Upper lobe of left lung (tissue), 4 donors: Measurements from ENCODE around the gene CD44.

Source experiments
- CTCF ChIP-seq, 6 experiments: fragments of 450-650 bp in 4 of 6; fragments of 200-600 bp in 2 of 6; sonication (generic) in 2 of 6; IDR thresholded peaks; one replicate each; pipeline ENCODE4 v1.5.1; 2016 to 2019; ENCODE audit warnings: antibody characterized with exemption in 6 of 6
- POLR2A ChIP-seq, 4 donors: fragments of 450-650 bp; IDR thresholded peaks; one replicate each; pipeline ENCODE4 v1.5.1; 2016 to 2017; ENCODE audit warnings: antibody characterized with exemption in 4 of 4, mild to moderate bottlenecking in 2 of 4
- POLR2AphosphoS5 ChIP-seq, 2 donors: sonication (generic); formaldehyde crosslinking; IDR thresholded peaks; one replicate each; pipeline ENCODE4 v1.5.1; 2017; ENCODE audit warnings: antibody characterized with exemption in 2 of 2

GRCh38 chr11:35160246-35160824 lies 21.4 kb downstream of the CD44 start:
- no peak for TF ChIP-seq POLR2A (IDR thresholded peaks at IDR 0.05)
- TF ChIP-seq CTCF (IDR thresholded peaks at IDR 0.05): no peak
- TF ChIP-seq POLR2AphosphoS5 (IDR thresholded peaks at IDR 0.05): no peak
